HCT116 (cell line): ENCODE data around the gene GNAI3. TPM values are rescaled to one million over a fixed set of nuclear protein-coding genes. Genes with fewer than 3 reads are reported as not detected.

Experiments
- ATAC-seq: fragments of 200-7000 bp; cut with Tn5 transposase; 2 replicates; pipeline ENCODE4 v1.9.1; 2020; ENCODE audit warnings: mild to moderate bottlenecking, moderate library complexity
- BruUV-seq: library from RNA; stranded (reverse); fragments of 400-500 nt; replicated peaks from 2 replicates; lab custom pipeline; 2021; lab: Mats Ljungman, UMichigan
- CTCF ChIA-PET: fragments of 300-600 bp; sonication (Branson Sonifier 250); formaldehyde crosslinking; loops from one replicate; lab custom pipeline; 2021; ENCODE audit warnings: antibody characterized with exemption; lab: Charles Lee
- POLR2A ChIA-PET: fragments of 300-600, 350-600 bp; sonication (Branson Sonifier 250); formaldehyde crosslinking; loops from one replicate; lab custom pipeline; 2021; ENCODE audit warnings: antibody characterized with exemption; lab: Charles Lee
- RAD21 ChIA-PET, 2 experiments: fragments of 300-600 bp; sonication (Branson Sonifier 250); formaldehyde crosslinking; loops; one replicate each; lab custom pipeline; 2023; ENCODE audit warnings: low total read pairs in 2 of 2; ENCODE audit not compliant: uncharacterized antibody in 2 of 2, unreplicated experiment in 2 of 2, low non-redundant PET in 1 of 2; lab: Charles Lee
- DNase-seq: peaks from one replicate; pipeline ENCODE4 v3.0.0-alpha.2; 2010; ENCODE audit warnings: low read depth, low spot score
- H2AFZ ChIP-seq: fragments of 200-600 bp; shearing (Covaris generic), sonication (generic); 2 replicates; pipeline ENCODE4 v1.6.1; 2017; ENCODE audit warnings: low read depth, mixed run types, mixed read lengths, antibody characterized with exemption, low read length; ENCODE audit not compliant: poor library complexity, severe bottlenecking
- H3K27ac ChIP-seq: 2 replicates; pipeline ENCODE4 v1.5.1; 2012; ENCODE audit warnings: low read depth, low read length
- H3K27me3 ChIP-seq: fragments of 200-600 bp; sonication (generic); 2 replicates; pipeline ENCODE4 v1.6.1; 2016; ENCODE audit warnings: mixed run types, low read length, mixed read lengths; ENCODE audit not compliant: insufficient read depth
- H3K36me3 ChIP-seq, 2 experiments: fragments of 200-500 bp in 1 of 2; fragments of 200-600 bp in 1 of 2; sonication (Bioruptor generic) in 1 of 2; sonication (generic) in 1 of 2; 2 replicates each; pipeline versions ENCODE4 v1.5.1 to v1.6.1; 2014 to 2016; ENCODE audit warnings: low read length in 2 of 2, inconsistent platforms in 1 of 2, mixed read lengths in 1 of 2, mixed run types in 1 of 2; ENCODE audit not compliant: insufficient read depth in 2 of 2, control insufficient read depth in 1 of 2
- H3K4me1 ChIP-seq, 2 experiments: fragments of 200-600 bp in 1 of 2; sonication (generic) in 1 of 2; 2 replicates each; pipeline versions ENCODE4 v1.5.1 to v1.6.1; 2012 to 2017; ENCODE audit warnings: low read length in 2 of 2, inconsistent platforms in 1 of 2, mild to moderate bottlenecking in 1 of 2, mixed read lengths in 1 of 2, mixed run types in 1 of 2, moderate library complexity in 1 of 2; ENCODE audit not compliant: insufficient read depth in 2 of 2, control insufficient read depth in 1 of 2
- H3K4me2 ChIP-seq: fragments of 200-600 bp; sonication (generic); 2 replicates; pipeline ENCODE4 v1.6.1; 2017; ENCODE audit warnings: mixed run types, low read length, mixed read lengths
- H3K4me3 ChIP-seq, 2 experiments: fragments of 200-600 bp in 1 of 2; sonication (generic) in 1 of 2; replicated peaks in 1 of 2; 2 replicates each; pipeline ENCODE4 v1.5.1; 2011 to 2016; ENCODE audit warnings: low read length in 2 of 2, control low read depth in 1 of 2, low read depth in 1 of 2, mild to moderate bottlenecking in 1 of 2, mixed read lengths in 1 of 2, mixed run types in 1 of 2
- H3K79me2 ChIP-seq: fragments of 200-600 bp; sonication (generic); 2 replicates; pipeline ENCODE4 v1.6.1; 2017; ENCODE audit warnings: mild to moderate bottlenecking, mixed run types, low read length, moderate library complexity, mixed read lengths; ENCODE audit not compliant: insufficient read depth
- H3K9ac ChIP-seq: fragments of 200-600 bp; sonication (generic); 2 replicates; pipeline ENCODE4 v1.6.1; 2016; ENCODE audit warnings: low read length, mixed read lengths
- H3K9me2 ChIP-seq: fragments of 200-600 bp; sonication (generic), shearing (Covaris generic); 2 replicates; pipeline ENCODE4 v1.6.1; 2017; ENCODE audit warnings: mixed run types, mild to moderate bottlenecking, moderate library complexity; ENCODE audit not compliant: insufficient read depth
- H3K9me3 ChIP-seq, 2 experiments: fragments of 200-500 bp in 1 of 2; fragments of 200-600 bp in 1 of 2; sonication (Bioruptor generic) in 1 of 2; sonication (generic) in 1 of 2; 2 replicates each; pipeline ENCODE4 v1.6.1; 2014 to 2017; ENCODE audit warnings: low read length in 2 of 2, mixed read lengths in 2 of 2, inconsistent platforms in 1 of 2, low read depth in 1 of 2, mild to moderate bottlenecking in 1 of 2, mixed run types in 1 of 2, moderate library complexity in 1 of 2; ENCODE audit not compliant: control insufficient read depth in 1 of 2, insufficient read depth in 1 of 2
- H4K20me1 ChIP-seq: fragments of 200-600 bp; sonication (generic), shearing (Covaris generic); 2 replicates; pipeline ENCODE4 v1.6.1; 2017; ENCODE audit warnings: mixed run types, mild to moderate bottlenecking, moderate library complexity; ENCODE audit not compliant: insufficient read depth
- ATF3 ChIP-seq: IDR thresholded peaks from 2 replicates; pipeline ENCODE4 v1.6.1; 2012
- CBX3 ChIP-seq: IDR thresholded peaks from 2 replicates; pipeline ENCODE4 v1.6.1; 2012; ENCODE audit warnings: low read depth
- CEBPB ChIP-seq: IDR thresholded peaks from 2 replicates; pipeline ENCODE4 v1.6.1; 2012; ENCODE audit warnings: low read depth
- EGR1 ChIP-seq: IDR thresholded peaks from 2 replicates; pipeline ENCODE4 v1.6.1; 2012; ENCODE audit warnings: low read depth
- EZH2phosphoT487 ChIP-seq: fragments of 200-600 bp; IDR thresholded peaks from 2 replicates; pipeline ENCODE4 v1.6.1; 2018; ENCODE audit warnings: antibody characterized with exemption, borderline replicate concordance
- FOSL1 ChIP-seq: IDR thresholded peaks from 2 replicates; pipeline ENCODE4 v1.6.1; 2012; ENCODE audit warnings: low read depth
- JUND ChIP-seq: IDR thresholded peaks from 2 replicates; pipeline ENCODE4 v1.6.1; 2012
- POLR2A ChIP-seq: IDR thresholded peaks from 2 replicates; pipeline ENCODE4 v1.7.0; 2011; ENCODE audit warnings: borderline replicate concordance; ENCODE audit not compliant: insufficient read depth, insufficient read length; ENCODE audit errors: extremely low read depth
- RAD21 ChIP-seq: IDR thresholded peaks from 2 replicates; pipeline ENCODE4 v1.6.1; 2012; ENCODE audit warnings: low read depth, mild to moderate bottlenecking
- YY1 ChIP-seq: IDR thresholded peaks from 2 replicates; pipeline ENCODE4 v1.6.1; 2011; ENCODE audit warnings: low read length, low read depth, moderate library complexity, mild to moderate bottlenecking; ENCODE audit not compliant: insufficient replicate concordance; ENCODE audit errors: extremely low read depth
- ZFX ChIP-seq: fragments of 450-650 bp; IDR thresholded peaks from 2 replicates; pipeline ENCODE4 v1.6.1; 2017
- ZNF274 ChIP-seq: fragments of 200-500 bp; sonication (Bioruptor generic); IDR thresholded peaks from 2 replicates; pipeline ENCODE4 v1.6.1; 2014; ENCODE audit warnings: mild to moderate bottlenecking, low read depth, low read length, inconsistent platforms
- intact Hi-C: fragments of 100-400 bp; cut with micrococcal nuclease; formaldehyde crosslinking; loops from 2 replicates; pipeline ENCODE4 v1.10.0; 2022
- total RNA-seq: library from RNA; stranded (reverse); gene quantifications from one replicate; pipeline ENCODE4 v1.2.1, GENCODE V29; 2021; ENCODE audit not compliant: unreplicated experiment
- TF ChIP-seq, protein P1 (sequence below): IDR thresholded peaks from 2 replicates; pipeline ENCODE4 v1.6.1; 2012; ENCODE audit warnings: low read depth
- TF ChIP-seq, protein P2 (sequence below): IDR thresholded peaks from 2 replicates; pipeline ENCODE4 v1.6.1; 2011; ENCODE audit warnings: mild to moderate bottlenecking, low read length, moderate library complexity; ENCODE audit not compliant: insufficient replicate concordance; ENCODE audit errors: extremely low read depth

The GNAI3 gene
- total RNA-seq, 1 experiment from 2014 or later, result 9.5 TPM

DNA sequence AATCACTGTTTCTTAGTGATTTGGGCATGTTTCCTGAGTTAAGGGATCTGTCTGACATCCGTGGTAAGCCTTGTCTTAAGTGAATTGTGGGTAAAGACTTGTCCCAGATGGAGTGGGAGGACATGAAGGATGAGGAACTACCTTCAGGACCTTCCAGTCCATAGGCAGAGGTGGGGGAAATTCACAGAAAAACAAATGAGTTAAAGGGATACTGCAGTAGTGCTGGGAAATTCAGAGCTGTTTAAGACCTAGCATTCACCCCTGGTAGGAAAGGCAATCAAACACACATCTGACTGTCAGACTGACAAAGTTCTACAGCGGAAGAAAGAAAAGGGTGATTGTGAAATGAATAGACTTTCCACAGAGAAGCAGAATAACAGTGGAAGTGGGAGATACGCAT, 68.0 kb downstream of the GNAI3 start:
- ChIA-PET POLR2A (no interaction called here), RAD21 (no interaction called here), CTCF (interaction anchor here (1.6 kb wide), 1 partner anchor 24 kb away, joined by 5 read pairs; no protein-coding TSS in a partner anchor)
- Histone ChIP-seq H3K4me1 (peaks cover 17 to 57% of the 10 kb centered on the region in 2 experiments), H3K4me2 (no peak overlapping the region), H4K20me1 (no peaks in the 10 kb centered on the region), H2AFZ (no peak overlapping the region), H3K79me2 (peaks cover 18% of the 10 kb centered on the region), H3K9me3 (no peaks in the 10 kb centered on the region), H3K4me3 (no peak overlapping the region), H3K9ac (no peak overlapping the region), H3K27ac (no peak overlapping the region), H3K27me3 (no peaks in the 10 kb centered on the region), H3K9me2 (no peaks in the 10 kb centered on the region), H3K36me3 (no peaks in the 10 kb centered on the region)
- intact Hi-C loops, result no loop called here
- no peak for DNase-seq
- no peak for TF ChIP-seq YY1
- TF ChIP-seq RAD21, result no peak
- no peak for TF ChIP-seq ATF3
- TF ChIP-seq, protein P1, sequence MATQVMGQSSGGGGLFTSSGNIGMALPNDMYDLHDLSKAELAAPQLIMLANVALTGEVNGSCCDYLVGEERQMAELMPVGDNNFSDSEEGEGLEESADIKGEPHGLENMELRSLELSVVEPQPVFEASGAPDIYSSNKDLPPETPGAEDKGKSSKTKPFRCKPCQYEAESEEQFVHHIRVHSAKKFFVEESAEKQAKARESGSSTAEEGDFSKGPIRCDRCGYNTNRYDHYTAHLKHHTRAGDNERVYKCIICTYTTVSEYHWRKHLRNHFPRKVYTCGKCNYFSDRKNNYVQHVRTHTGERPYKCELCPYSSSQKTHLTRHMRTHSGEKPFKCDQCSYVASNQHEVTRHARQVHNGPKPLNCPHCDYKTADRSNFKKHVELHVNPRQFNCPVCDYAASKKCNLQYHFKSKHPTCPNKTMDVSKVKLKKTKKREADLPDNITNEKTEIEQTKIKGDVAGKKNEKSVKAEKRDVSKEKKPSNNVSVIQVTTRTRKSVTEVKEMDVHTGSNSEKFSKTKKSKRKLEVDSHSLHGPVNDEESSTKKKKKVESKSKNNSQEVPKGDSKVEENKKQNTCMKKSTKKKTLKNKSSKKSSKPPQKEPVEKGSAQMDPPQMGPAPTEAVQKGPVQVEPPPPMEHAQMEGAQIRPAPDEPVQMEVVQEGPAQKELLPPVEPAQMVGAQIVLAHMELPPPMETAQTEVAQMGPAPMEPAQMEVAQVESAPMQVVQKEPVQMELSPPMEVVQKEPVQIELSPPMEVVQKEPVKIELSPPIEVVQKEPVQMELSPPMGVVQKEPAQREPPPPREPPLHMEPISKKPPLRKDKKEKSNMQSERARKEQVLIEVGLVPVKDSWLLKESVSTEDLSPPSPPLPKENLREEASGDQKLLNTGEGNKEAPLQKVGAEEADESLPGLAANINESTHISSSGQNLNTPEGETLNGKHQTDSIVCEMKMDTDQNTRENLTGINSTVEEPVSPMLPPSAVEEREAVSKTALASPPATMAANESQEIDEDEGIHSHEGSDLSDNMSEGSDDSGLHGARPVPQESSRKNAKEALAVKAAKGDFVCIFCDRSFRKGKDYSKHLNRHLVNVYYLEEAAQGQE, result no peak
- TF ChIP-seq EGR1, result no peak
- no peak for TF ChIP-seq JUND
- no peak for TF ChIP-seq ZFX
- no peak for TF ChIP-seq CBX3
- TF ChIP-seq FOSL1, result no peak
- TF ChIP-seq EZH2phosphoT487, result no peak
- TF ChIP-seq ZNF274, result no peak
- TF ChIP-seq POLR2A, result no peak
- TF ChIP-seq, protein P2, sequence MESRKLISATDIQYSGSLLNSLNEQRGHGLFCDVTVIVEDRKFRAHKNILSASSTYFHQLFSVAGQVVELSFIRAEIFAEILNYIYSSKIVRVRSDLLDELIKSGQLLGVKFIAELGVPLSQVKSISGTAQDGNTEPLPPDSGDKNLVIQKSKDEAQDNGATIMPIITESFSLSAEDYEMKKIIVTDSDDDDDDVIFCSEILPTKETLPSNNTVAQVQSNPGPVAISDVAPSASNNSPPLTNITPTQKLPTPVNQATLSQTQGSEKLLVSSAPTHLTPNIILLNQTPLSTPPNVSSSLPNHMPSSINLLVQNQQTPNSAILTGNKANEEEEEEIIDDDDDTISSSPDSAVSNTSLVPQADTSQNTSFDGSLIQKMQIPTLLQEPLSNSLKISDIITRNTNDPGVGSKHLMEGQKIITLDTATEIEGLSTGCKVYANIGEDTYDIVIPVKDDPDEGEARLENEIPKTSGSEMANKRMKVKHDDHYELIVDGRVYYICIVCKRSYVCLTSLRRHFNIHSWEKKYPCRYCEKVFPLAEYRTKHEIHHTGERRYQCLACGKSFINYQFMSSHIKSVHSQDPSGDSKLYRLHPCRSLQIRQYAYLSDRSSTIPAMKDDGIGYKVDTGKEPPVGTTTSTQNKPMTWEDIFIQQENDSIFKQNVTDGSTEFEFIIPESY, result no peak
- no peak for TF ChIP-seq CEBPB
- no peak for ATAC-seq
- BruUV-seq, result no TSS peak
